K562 (cell line): ENCODE measurements around the gene ZDHHC6. TPM values are rescaled to one million over a fixed set of nuclear protein-coding genes. Genes with fewer than 3 reads are reported as not detected.

Source experiments
- BCOR ChIP-seq: fragments of 450-650 bp; IDR thresholded peaks from 2 replicates; pipeline ENCODE4 v1.6.1; 2016
- CBFA2T2 ChIP-seq: fragments of 450-650 bp; conservative IDR thresholded peaks from 2 replicates; pipeline ENCODE4 v1.6.1; 2017; ENCODE audit warnings: mild to moderate bottlenecking
- COPS2 ChIP-seq: fragments of 450-650 bp; conservative IDR thresholded peaks from 2 replicates; pipeline ENCODE4 v1.6.1; 2016; ENCODE audit warnings: mild to moderate bottlenecking, moderate library complexity
- CREM ChIP-seq: IDR thresholded peaks from 2 replicates; pipeline ENCODE4 v1.6.1; 2014; ENCODE audit warnings: antibody characterized with exemption, low read depth
- ETV5 ChIP-seq: sonication (generic); formaldehyde crosslinking; IDR thresholded peaks from 2 replicates; pipeline ENCODE4 v1.4.0; 2020; ENCODE audit warnings: low read depth, mild to moderate bottlenecking, missing genetic modification reagents
- HDGF ChIP-seq: fragments of 450-650 bp; IDR thresholded peaks from 2 replicates; pipeline ENCODE4 v1.6.1; 2016
- HMGXB4 ChIP-seq: sonication (generic); formaldehyde crosslinking; IDR thresholded peaks from 2 replicates; pipeline ENCODE4 v1.8.1; 2023; ENCODE audit warnings: mild to moderate bottlenecking, missing genetic modification reagents
- LCOR ChIP-seq: sonication (generic); formaldehyde crosslinking; IDR thresholded peaks from 2 replicates; pipeline ENCODE4 v1.8.0; 2022; ENCODE audit warnings: mild to moderate bottlenecking, missing genetic modification reagents
- PHF8 ChIP-seq: fragments of 200-600 bp; sonication (generic); IDR thresholded peaks from 2 replicates; pipeline ENCODE4 v1.6.1; 2012; ENCODE audit warnings: mixed run types, mild to moderate bottlenecking, inconsistent platforms, low read length, moderate library complexity, borderline replicate concordance
- SMARCA4 ChIP-seq: fragments of 450-650 bp; IDR thresholded peaks from 2 replicates; pipeline ENCODE4 v1.6.1; 2016
- SPI1 ChIP-seq: IDR thresholded peaks from 2 replicates; pipeline ENCODE4 v1.6.1; 2011; ENCODE audit warnings: low read depth, low read length, control low read depth, borderline replicate concordance
- ZNF232 ChIP-seq: sonication (generic); formaldehyde crosslinking; IDR thresholded peaks from 2 replicates; pipeline ENCODE4 v1.8.0; 2022; ENCODE audit warnings: mild to moderate bottlenecking, missing genetic modification reagents
- polyA plus RNA-seq, 8 experiments: library from polyadenylated mRNA; depleted of rRNA in 4 of 8; stranded (reverse) in 5 of 8; unstranded in 3 of 8; fragments of >200 nt; fragmentation: Nextera tagmentation in 2 of 8; fragmentation: Illumina TruSeq in 1 of 8; extraction: Ambion mirVana in 2 of 8; extraction: Trizol in 1 of 8; gene quantifications; 2 replicates each; pipeline versions ENCODE4 v1.2.1 to v1.2.3, GENCODE V29; 2011 to 2014; ENCODE audit warnings: inconsistent platforms in 1 of 8, missing spikeins in 1 of 8
- total RNA-seq, 7 experiments: library from RNA; depleted of rRNA in 6 of 7; stranded (reverse); fragments of >200 nt in 6 of 7; fragmentation: Illumina TruSeq in 2 of 7; extraction: Trizol in 2 of 7; gene quantifications; 2 replicates each; pipeline versions ENCODE4 v1.2.1 to v1.2.3, GENCODE V29; 2011 to 2021; ENCODE audit warnings: low replicate concordance in 1 of 7
- TF ChIP-seq, protein P1 (sequence below), 2 experiments: fragments of 450-650 bp; IDR thresholded peaks; 2 replicates each; pipeline ENCODE4 v1.6.1; 2016
- TF ChIP-seq, protein P2 (sequence below): sonication (generic); formaldehyde crosslinking; IDR thresholded peaks from 2 replicates; pipeline ENCODE4 v1.8.0; 2022; ENCODE audit warnings: mild to moderate bottlenecking, missing genetic modification reagents

Gene ZDHHC6
- total and polyA plus RNA-seq, 9 of the 15 experiments (the other 6 are each of a cell fraction or from before 2014, with no cell fraction given), result 13.6 to 30.5 (median 21.5) TPM

- TF ChIP-seq SMARCA4, result 0 out of 2 replicates have a peak, but pooled peaks have one; percentile 22
- TF ChIP-seq, protein P1, sequence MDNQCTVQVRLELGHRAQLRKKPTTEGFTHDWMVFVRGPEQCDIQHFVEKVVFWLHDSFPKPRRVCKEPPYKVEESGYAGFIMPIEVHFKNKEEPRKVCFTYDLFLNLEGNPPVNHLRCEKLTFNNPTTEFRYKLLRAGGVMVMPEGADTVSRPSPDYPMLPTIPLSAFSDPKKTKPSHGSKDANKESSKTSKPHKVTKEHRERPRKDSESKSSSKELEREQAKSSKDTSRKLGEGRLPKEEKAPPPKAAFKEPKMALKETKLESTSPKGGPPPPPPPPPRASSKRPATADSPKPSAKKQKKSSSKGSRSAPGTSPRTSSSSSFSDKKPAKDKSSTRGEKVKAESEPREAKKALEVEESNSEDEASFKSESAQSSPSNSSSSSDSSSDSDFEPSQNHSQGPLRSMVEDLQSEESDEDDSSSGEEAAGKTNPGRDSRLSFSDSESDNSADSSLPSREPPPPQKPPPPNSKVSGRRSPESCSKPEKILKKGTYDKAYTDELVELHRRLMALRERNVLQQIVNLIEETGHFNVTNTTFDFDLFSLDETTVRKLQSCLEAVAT (IDR thresholded peaks at IDR 0.05), result 0 out of 4 replicates have a peak, but pooled peaks of 1 of the 2 experiments have one; percentile 47
- 0 out of 2 replicates have a peak, but pooled peaks have one; percentile 25 for TF ChIP-seq ETV5 (CRISPR knock-in tag)
- 0 out of 2 replicates have a peak, but pooled peaks have one; percentile 30 for TF ChIP-seq LCOR
- TF ChIP-seq CREM, result no peak
- TF ChIP-seq CBFA2T2, result no peak
- peak; percentile 45; the same call in 1 of the 2 replicates for TF ChIP-seq BCOR
- TF ChIP-seq ZNF232, result no peak
- TF ChIP-seq SPI1, result peak; percentile 97
- TF ChIP-seq HMGXB4 (CRISPR knock-in tag), result no peak
- TF ChIP-seq COPS2, result no peak
- TF ChIP-seq, protein P2, sequence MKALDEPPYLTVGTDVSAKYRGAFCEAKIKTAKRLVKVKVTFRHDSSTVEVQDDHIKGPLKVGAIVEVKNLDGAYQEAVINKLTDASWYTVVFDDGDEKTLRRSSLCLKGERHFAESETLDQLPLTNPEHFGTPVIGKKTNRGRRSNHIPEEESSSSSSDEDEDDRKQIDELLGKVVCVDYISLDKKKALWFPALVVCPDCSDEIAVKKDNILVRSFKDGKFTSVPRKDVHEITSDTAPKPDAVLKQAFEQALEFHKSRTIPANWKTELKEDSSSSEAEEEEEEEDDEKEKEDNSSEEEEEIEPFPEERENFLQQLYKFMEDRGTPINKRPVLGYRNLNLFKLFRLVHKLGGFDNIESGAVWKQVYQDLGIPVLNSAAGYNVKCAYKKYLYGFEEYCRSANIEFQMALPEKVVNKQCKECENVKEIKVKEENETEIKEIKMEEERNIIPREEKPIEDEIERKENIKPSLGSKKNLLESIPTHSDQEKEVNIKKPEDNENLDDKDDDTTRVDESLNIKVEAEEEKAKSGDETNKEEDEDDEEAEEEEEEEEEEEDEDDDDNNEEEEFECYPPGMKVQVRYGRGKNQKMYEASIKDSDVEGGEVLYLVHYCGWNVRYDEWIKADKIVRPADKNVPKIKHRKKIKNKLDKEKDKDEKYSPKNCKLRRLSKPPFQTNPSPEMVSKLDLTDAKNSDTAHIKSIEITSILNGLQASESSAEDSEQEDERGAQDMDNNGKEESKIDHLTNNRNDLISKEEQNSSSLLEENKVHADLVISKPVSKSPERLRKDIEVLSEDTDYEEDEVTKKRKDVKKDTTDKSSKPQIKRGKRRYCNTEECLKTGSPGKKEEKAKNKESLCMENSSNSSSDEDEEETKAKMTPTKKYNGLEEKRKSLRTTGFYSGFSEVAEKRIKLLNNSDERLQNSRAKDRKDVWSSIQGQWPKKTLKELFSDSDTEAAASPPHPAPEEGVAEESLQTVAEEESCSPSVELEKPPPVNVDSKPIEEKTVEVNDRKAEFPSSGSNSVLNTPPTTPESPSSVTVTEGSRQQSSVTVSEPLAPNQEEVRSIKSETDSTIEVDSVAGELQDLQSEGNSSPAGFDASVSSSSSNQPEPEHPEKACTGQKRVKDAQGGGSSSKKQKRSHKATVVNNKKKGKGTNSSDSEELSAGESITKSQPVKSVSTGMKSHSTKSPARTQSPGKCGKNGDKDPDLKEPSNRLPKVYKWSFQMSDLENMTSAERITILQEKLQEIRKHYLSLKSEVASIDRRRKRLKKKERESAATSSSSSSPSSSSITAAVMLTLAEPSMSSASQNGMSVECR (CRISPR knock-in tag), result peak; percentile 48; the same call in 1 of the 2 replicates
- peak; percentile 92; the same call in 1 of the 2 replicates for TF ChIP-seq PHF8
- 0 out of 2 replicates have a peak, but pooled peaks have one; percentile 43 for TF ChIP-seq HDGF
Observed at GRCh38 chr10:112446055-112446854, 459 bp downstream of the ZDHHC6 start (continued).
